CD8-positive, alpha-beta memory T cell (primary cell): ENCODE data around the gene TBX10. TPM values are rescaled to one million over a fixed set of nuclear protein-coding genes. Genes with fewer than 3 reads are reported as not detected.
A peak's percentile ranks its signal among the peaks of the same experiment; 100 is the strongest.

Experiments used
- CTCF ChIA-PET: fragments of 350-600 bp; sonication (Branson Sonifier 250); formaldehyde crosslinking; loops from one replicate; lab custom pipeline; 2021; ENCODE audit warnings: antibody characterized with exemption; lab: Charles Lee
- POLR2A ChIA-PET: fragments of 350-600 bp; sonication (Branson Sonifier 250); formaldehyde crosslinking; loops from one replicate; lab custom pipeline; 2021; ENCODE audit warnings: antibody characterized with exemption; lab: Charles Lee
- DNase-seq, 5 donors: peaks; one replicate each; pipeline versions ENCODE4 v3.0.0 to v3.0.0-alpha.2; 2020 to 2022; ENCODE audit warnings: mixed read lengths in 1 of 5
- H3K27ac ChIP-seq: one replicate; pipeline ENCODE4 v1.7.0; 2013; ENCODE audit warnings: low read depth, mild to moderate bottlenecking, low read length, moderate library complexity
- H3K27me3 ChIP-seq: 2 replicates; pipeline ENCODE4 v1.7.0; 2013; ENCODE audit warnings: low read length, mild to moderate bottlenecking; ENCODE audit not compliant: insufficient read depth, poor library complexity, severe bottlenecking
- H3K36me3 ChIP-seq: 2 replicates; pipeline ENCODE4 v1.7.0; 2013; ENCODE audit warnings: mild to moderate bottlenecking, low read length, moderate library complexity; ENCODE audit not compliant: insufficient read depth
- H3K4me1 ChIP-seq: 2 replicates; pipeline ENCODE4 v1.7.0; 2013; ENCODE audit warnings: mild to moderate bottlenecking, low read length, moderate library complexity; ENCODE audit not compliant: insufficient read depth
- H3K4me3 ChIP-seq: 2 replicates; pipeline ENCODE4 v1.7.0; 2013; ENCODE audit warnings: mild to moderate bottlenecking, low read length
- H3K9me3 ChIP-seq: 2 replicates; pipeline ENCODE4 v1.7.0; 2013; ENCODE audit warnings: mild to moderate bottlenecking, low read length
- H3K27ac Mint-ChIP-seq, 8 donors: one replicate each; pipeline ENCODE4 v1.8.0; 2020 to 2021; ENCODE audit warnings: mixed read lengths in 8 of 8, mild to moderate bottlenecking in 6 of 8, inconsistent platforms in 3 of 8, moderate library complexity in 3 of 8
- H3K27me3 Mint-ChIP-seq, 2 donors: one replicate each; pipeline ENCODE4 v1.8.0; 2020 to 2021; ENCODE audit warnings: mixed read lengths in 2 of 2, mild to moderate bottlenecking in 1 of 2, moderate library complexity in 1 of 2
- H3K36me3 Mint-ChIP-seq, 3 donors: one replicate each; pipeline ENCODE4 v1.8.0; 2020 to 2021; ENCODE audit warnings: mixed read lengths in 3 of 3, inconsistent platforms in 1 of 3, mild to moderate bottlenecking in 1 of 3
- H3K4me1 Mint-ChIP-seq, 3 donors: one replicate each; pipeline ENCODE4 v1.8.0; 2020 to 2021; ENCODE audit warnings: mixed read lengths in 3 of 3, inconsistent platforms in 1 of 3, mild to moderate bottlenecking in 1 of 3
- H3K4me3 Mint-ChIP-seq, 7 donors: one replicate each; pipeline ENCODE4 v1.8.0; 2020 to 2021; ENCODE audit warnings: mixed read lengths in 7 of 7, mild to moderate bottlenecking in 6 of 7, moderate library complexity in 4 of 7, inconsistent platforms in 2 of 7
- H3K9me3 Mint-ChIP-seq, 5 donors: one replicate each; pipeline ENCODE4 v1.8.0; 2020 to 2022; ENCODE audit warnings: mixed read lengths in 5 of 5, mild to moderate bottlenecking in 3 of 5, moderate library complexity in 2 of 5, inconsistent platforms in 1 of 5
- polyA plus RNA-seq: library from polyadenylated mRNA; unstranded; fragments of 300-500 nt; fragmentation: Illumina TruSeq; gene quantifications from one replicate; pipeline ENCODE4 v1.2.3, GENCODE V29; 2021
- total RNA-seq, 2 experiments: library from RNA; stranded (reverse); gene quantifications; one replicate each; pipeline ENCODE4 v1.2.3, GENCODE V29; 2021

Gene TBX10
- total and polyA plus RNA-seq, 3 experiments from 2014 or later = not detected

DNA sequence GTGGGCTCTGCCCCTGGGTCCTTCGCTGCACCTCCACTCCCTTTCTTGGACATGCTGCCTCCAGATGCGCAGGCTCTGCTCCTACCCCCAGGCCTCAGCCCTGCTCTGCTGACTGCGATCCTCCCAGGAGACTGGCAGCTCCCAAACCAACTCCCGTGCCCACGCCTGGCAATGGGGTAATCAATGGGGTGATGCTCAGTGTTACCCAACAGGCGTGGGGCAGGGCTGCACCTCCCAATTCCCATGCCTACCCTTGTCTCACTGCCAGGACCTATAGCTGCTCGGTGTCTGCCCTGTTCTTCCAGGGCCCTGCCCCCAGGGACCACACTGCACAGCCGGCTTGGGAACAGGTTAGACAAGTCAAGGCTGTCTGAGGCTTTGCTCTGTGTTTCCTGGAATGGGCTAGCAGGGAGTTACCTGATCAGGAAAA lies 34.9 kb upstream of the TBX10 start, which contains the start of gene ALDH3B2:
Gene ALDH3B2 (minus strand): TSS at position 182 of the 430 bp plus-strand sequence. CDS start 7,688 bp downstream, outside the sequence.
- peaks cover 16 to 27% of the 10 kb centered on the region in 2 donors for H3K27me3 Mint-ChIP-seq
- no peaks in the 10 kb centered on the region for H3K4me1 Mint-ChIP-seq
- Histone ChIP-seq H3K36me3 (no peaks in the 10 kb centered on the region), H3K27ac (no peak within 1 kb of the TSS), H3K4me1 (no peaks in the 10 kb centered on the region), H3K9me3 (no peaks in the 10 kb centered on the region), H3K27me3 (peaks cover 9% of the 10 kb centered on the region), H3K4me3 (no peak within 1 kb of the TSS)
- no peak within 1 kb of the TSS for H3K27ac Mint-ChIP-seq
- DNase-seq = no peak
- H3K4me3 Mint-ChIP-seq = no peak within 1 kb of the TSS
- CTCF ChIA-PET = interaction anchor here (1.1 kb wide), 1 partner anchor 8 kb away, joined by 3 read pairs; no protein-coding TSS in a partner anchor
- H3K9me3 Mint-ChIP-seq = no peaks in the 10 kb centered on the region
- H3K36me3 Mint-ChIP-seq = no peaks in the 10 kb centered on the region
- POLR2A ChIA-PET = no interaction called here

- ChIA-PET CTCF (interaction anchor here (1.1 kb wide), 1 partner anchor 60 kb away, joined by 3 read pairs; no protein-coding TSS in a partner anchor), POLR2A (no interaction called here)
- H3K4me3 Mint-ChIP-seq = no peak overlapping the region
- peaks cover 16 to 27% of the 10 kb centered on the region in 2 donors for H3K27me3 Mint-ChIP-seq
- H3K4me1 Mint-ChIP-seq = no peaks in the 10 kb centered on the region
- DNase-seq = no peak
- no peaks in the 10 kb centered on the region for H3K36me3 Mint-ChIP-seq
- H3K9me3 Mint-ChIP-seq = no peaks in the 10 kb centered on the region
- Histone ChIP-seq H3K4me1 (no peaks in the 10 kb centered on the region), H3K4me3 (no peak overlapping the region), H3K9me3 (no peaks in the 10 kb centered on the region), H3K27me3 (peaks cover 9% of the 10 kb centered on the region), H3K27ac (no peak overlapping the region), H3K36me3 (no peaks in the 10 kb centered on the region)
- H3K27ac Mint-ChIP-seq = no peak overlapping the region
Measured at GRCh38 chr11:67673902-67674301, 34.3 kb upstream of the TBX10 start.

- H3K9me3 Mint-ChIP-seq = no peaks in the 10 kb centered on the region
- POLR2A ChIA-PET = no interaction called here
- no peak overlapping the region for H3K4me3 Mint-ChIP-seq
- no peak overlapping the region for H3K27ac ChIP-seq
- no peak overlapping the region for H3K4me3 ChIP-seq
- no peak for DNase-seq
- H3K27me3 ChIP-seq = peaks cover 9% of the 10 kb centered on the region
- H3K36me3 Mint-ChIP-seq = no peaks in the 10 kb centered on the region
- no peaks in the 10 kb centered on the region for H3K36me3 ChIP-seq
- H3K27me3 Mint-ChIP-seq = peaks cover 16 to 27% of the 10 kb centered on the region in 2 donors
- CTCF ChIA-PET = interaction anchor here (1.1 kb wide), 1 partner anchor 59 kb away, joined by 3 read pairs; no protein-coding TSS in a partner anchor
- no peaks in the 10 kb centered on the region for H3K4me1 Mint-ChIP-seq
- peak overlapping the region in 1 of 8 donors; percentile 16 for H3K27ac Mint-ChIP-seq
- H3K4me1 ChIP-seq = no peaks in the 10 kb centered on the region
- H3K9me3 ChIP-seq = no peaks in the 10 kb centered on the region
Measured at GRCh38 chr11:67673358-67673757, 33.8 kb upstream of the TBX10 start.

DNA sequence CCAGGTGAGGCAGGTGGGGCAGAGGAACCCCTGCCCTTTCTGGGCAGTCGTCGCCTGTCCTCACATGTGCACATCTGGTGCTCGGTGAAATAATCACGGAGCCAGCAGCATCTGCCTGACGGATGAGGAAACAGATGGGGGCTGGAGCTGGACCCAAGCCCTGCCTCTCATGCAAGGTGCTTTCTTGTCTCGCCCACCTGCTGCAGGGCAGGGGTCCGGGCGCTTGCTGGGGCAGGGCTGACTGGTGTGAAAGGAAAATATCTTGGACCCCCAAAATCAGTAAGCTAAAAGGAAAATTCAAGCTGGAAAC lies 31.6 kb upstream of the TBX10 start:
- no peak for DNase-seq
- H3K27me3 Mint-ChIP-seq = peaks cover 13 to 23% of the 10 kb centered on the region in 2 donors
- no peak overlapping the region for H3K4me3 Mint-ChIP-seq
- ChIA-PET CTCF (no interaction called here), POLR2A (no interaction called here)
- no peaks in the 10 kb centered on the region for H3K9me3 Mint-ChIP-seq
- Histone ChIP-seq H3K4me1 (no peaks in the 10 kb centered on the region), H3K4me3 (no peak overlapping the region), H3K27ac (no peak overlapping the region), H3K9me3 (no peaks in the 10 kb centered on the region), H3K27me3 (peaks cover 9% of the 10 kb centered on the region), H3K36me3 (no peaks in the 10 kb centered on the region)
- H3K36me3 Mint-ChIP-seq = no peaks in the 10 kb centered on the region
- H3K4me1 Mint-ChIP-seq = no peaks in the 10 kb centered on the region
- H3K27ac Mint-ChIP-seq = no peak overlapping the region

- CTCF ChIA-PET = no interaction called here
- H3K4me3 Mint-ChIP-seq = no peak overlapping the region
Measured at GRCh38 chr11:67670316-67671210, 31.0 kb upstream of the TBX10 start.

DNA sequence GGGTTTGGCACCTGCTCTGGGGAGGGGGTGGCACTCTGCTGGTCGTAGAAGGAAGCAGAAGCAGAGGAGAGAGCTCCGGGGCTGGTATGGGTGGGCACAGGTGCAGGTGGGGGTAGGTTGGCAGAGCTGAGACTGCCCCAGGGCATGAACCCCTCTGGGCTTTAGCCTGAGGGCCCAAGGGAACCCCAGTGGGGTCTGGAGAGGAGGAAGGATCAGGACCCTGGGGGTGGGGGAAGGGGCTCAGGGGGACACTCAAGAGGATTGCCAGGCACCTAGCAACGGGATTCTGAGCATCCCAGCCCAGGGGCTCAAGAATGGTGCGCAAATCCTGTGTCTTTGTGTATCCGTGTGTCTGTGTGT lies 28.6 kb upstream of the TBX10 start:
- Histone ChIP-seq H3K4me1 (no peaks in the 10 kb centered on the region), H3K4me3 (no peak overlapping the region)

More at GRCh38 chr11:67670316-67671210, 31.0 kb upstream of the TBX10 start:
- Histone ChIP-seq H3K4me3 (no peak overlapping the region), H3K36me3 (no peaks in the 10 kb centered on the region), H3K27ac (no peak overlapping the region), H3K9me3 (no peaks in the 10 kb centered on the region), H3K27me3 (peaks cover 9% of the 10 kb centered on the region), H3K4me1 (no peaks in the 10 kb centered on the region)
- Mint-ChIP-seq H3K36me3 (no peaks in the 10 kb centered on the region), H3K27ac (no peak overlapping the region), H3K27me3 (peaks cover 13 to 21% of the 10 kb centered on the region in 2 donors), H3K4me1 (no peaks in the 10 kb centered on the region), H3K9me3 (no peaks in the 10 kb centered on the region)
- POLR2A ChIA-PET = no interaction called here
- no peak for DNase-seq

GRCh38 chr11:67667490-67668191 lies 28.1 kb upstream of the TBX10 start:
- Mint-ChIP-seq H3K27me3 (peaks cover 3 to 4% of the 10 kb centered on the region in 2 donors), H3K9me3 (no peaks in the 10 kb centered on the region), H3K4me3 (no peak overlapping the region), H3K4me1 (no peaks in the 10 kb centered on the region), H3K36me3 (no peaks in the 10 kb centered on the region), H3K27ac (no peak overlapping the region)
- POLR2A ChIA-PET = no interaction called here
- Histone ChIP-seq H3K4me3 (no peak overlapping the region), H3K27ac (no peak overlapping the region), H3K4me1 (no peaks in the 10 kb centered on the region), H3K36me3 (no peaks in the 10 kb centered on the region), H3K9me3 (no peaks in the 10 kb centered on the region), H3K27me3 (no peaks in the 10 kb centered on the region)
- no peak for DNase-seq
- CTCF ChIA-PET = interaction anchor here (1.7 kb wide), 1 partner anchor 9 kb away, joined by 6 read pairs; no protein-coding TSS in a partner anchor

More for the DNA sequence above, 28.6 kb upstream of the TBX10 start:
- ChIA-PET POLR2A (no interaction called here), CTCF (no interaction called here)
- no peaks in the 10 kb centered on the region for H3K4me1 Mint-ChIP-seq
- H3K4me3 Mint-ChIP-seq = no peak overlapping the region
- Histone ChIP-seq H3K36me3 (no peaks in the 10 kb centered on the region), H3K27ac (no peak overlapping the region), H3K9me3 (no peaks in the 10 kb centered on the region), H3K27me3 (peaks cover under 1% of the 10 kb centered on the region)
- no peak overlapping the region for H3K27ac Mint-ChIP-seq
- no peaks in the 10 kb centered on the region for H3K9me3 Mint-ChIP-seq
- DNase-seq = no peak
- peaks cover 4% of the 10 kb centered on the region in 2 donors for H3K27me3 Mint-ChIP-seq
- H3K36me3 Mint-ChIP-seq = no peaks in the 10 kb centered on the region
